ENCODE measurements around the gene CHRND.

The CHRND gene

GRCh38 chr2:232487385-232488096 lies 38.4 kb upstream of the CHRND start, which contains the start of gene ECEL1:
ECEL1 (minus strand) TSS chr2:232487834; CDS start chr2:232486653, 1,181 bp downstream.
- DNase-seq (ENCODE audit: low read depth, low spot score) = no peak

DNA sequence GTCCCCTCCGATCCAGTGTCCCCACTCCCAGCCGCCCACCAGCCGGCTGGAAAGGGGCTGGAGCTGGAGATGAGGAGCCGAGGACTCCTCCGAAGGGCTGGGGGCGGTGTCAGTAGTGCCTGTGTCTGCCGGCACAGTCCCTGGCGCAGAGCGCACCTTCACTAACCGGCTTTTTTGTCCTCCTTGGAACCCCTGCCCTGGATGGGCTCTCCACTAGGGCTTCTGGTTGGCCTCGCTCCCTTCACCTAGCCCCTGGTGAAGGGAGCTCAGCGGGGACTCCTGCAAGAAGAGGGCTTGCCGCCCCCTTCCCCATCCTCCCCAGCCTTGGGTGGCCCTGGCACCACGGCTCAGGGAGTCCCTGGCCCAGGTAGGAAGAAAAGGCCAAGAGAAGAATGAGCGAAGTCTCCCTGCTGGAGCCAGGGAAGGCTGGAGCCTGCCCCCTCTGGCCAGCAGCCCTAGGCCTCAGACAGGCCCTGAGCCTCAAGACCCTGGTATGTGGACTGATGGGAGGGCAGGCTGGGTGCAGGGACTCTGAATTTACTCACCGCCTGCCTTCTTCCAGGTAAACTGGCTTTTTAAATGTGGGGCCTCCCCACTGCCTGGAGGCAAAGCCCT lies 37.8 kb upstream of the CHRND start:
- DNase-seq (ENCODE audit: low read depth, low spot score) = no peak

GRCh38 chr2:232488721-232489300 lies 37.1 kb upstream of the CHRND start:
- no peak for DNase-seq (ENCODE audit: low read depth, low spot score)

DNA sequence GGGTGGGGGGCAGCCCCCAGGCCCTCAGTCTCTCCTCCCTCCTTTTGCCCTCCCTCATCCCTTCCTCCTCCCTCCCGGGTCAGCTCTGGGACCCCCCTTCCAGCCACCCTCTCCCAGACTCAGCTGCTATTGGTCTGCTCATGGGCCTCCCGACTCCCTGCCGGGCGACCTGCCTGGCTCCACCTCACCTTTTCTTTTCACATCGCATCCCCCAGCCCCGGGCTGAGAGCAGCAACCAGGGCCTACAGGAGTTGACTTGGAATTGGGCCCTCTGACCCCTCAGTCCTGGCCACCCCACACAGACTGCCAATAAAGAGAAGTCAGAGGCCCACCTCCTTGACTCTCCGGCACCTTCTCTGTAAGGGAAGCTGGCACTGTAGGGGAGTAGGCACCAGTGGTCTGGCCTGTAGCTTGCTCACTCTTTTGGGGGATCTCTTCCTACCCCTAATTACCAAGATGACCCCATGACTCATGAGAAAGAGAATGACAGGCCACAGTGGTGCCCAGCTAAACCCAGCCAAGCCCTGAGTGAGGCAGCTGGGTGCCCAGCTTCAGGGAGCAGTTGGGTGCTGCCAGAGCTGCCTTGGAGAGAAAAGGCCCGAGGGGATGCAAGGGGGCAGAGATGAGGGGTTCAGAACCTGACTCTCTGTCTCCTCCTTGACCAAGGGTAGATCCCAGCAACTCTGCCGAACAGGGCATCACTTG lies 36.3 kb upstream of the CHRND start:
- no peak for DNase-seq (ENCODE audit: low read depth, low spot score)

DNA sequence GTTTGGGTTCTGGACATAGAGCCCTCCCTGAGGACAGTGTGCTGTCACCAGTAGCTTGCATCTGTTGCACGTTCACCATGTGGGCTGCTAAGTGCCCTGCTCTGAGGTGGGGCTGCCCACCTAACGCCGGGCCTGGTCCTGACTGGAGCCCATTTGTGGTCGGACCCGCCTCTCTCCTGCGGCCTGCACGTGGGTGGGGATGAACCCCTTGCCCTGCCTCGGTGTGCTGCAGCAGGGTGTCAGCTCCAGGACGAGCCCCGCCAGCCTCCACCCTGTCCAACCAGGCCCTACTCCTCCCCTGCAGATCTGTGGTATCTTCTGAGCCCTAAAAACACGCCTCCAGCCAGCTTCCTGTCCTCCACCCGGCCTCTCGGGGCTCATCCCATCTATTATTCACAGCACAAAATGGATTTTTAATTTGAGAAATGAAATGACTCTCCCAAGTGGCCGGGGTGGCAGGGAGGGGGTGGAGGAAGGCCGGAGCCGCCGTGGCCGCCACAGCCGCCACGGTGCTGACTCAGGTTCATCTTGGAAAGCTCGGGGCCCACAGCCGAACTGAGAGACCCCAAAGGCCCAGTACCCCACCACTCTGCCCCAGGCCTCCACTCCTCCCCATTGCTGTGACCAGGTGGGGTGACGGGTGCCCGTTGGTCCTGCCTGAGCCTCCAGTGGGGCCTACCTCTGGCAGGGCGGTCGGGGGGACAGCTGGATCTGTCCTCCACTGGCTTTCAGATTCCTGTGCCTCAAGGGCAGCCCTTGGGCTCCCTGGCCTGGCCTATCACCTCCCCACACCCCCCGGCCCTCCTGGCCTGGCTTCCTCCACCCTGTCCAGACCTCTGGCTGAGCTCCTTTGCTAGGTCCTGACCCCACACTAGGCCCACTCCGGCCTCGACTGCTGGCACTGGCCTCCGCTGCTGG lies 35.5 kb upstream of the CHRND start:
- DNase-seq (ENCODE audit: low read depth, low spot score) = no peak

GRCh38 chr2:232491139-232491780 lies 34.7 kb upstream of the CHRND start:
- no peak for DNase-seq (ENCODE audit: low read depth, low spot score)

DNA sequence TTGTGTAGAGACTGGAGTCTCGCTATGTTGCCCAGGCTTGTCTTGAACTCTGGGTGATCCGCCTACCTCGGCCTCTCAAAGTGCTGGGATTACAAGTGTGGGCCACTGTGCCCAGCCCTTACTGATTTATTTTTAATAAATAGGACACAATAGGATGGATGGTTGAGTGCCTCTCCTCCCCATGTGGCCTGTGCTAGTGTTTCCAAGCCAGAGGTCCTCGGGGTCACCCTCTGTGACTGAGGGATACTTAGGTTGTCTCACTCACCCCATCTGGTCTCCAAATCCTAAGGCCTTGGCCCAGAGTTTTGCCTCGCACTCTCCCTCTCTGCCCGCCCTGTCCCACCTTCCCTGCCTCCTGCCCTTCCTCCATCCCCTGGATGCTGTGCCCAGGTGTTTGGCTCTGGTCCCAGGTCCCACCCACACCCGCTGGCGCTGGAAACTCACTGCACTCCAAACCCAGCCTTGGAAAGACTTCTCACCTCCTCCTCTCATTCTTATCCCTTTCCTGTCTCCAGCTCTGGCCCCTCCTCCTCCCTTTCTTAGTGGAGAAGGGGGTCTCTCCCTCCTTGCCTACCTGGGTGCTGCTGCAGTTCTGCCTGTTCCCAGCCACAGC lies 33.6 kb upstream of the CHRND start:
- no peak for DNase-seq (ENCODE audit: low read depth, low spot score)

- no peak for DNase-seq (ENCODE audit: low read depth, low spot score)
These were observed 32.8 kb upstream of the CHRND start for GRCh38 chr2:232492963-232493700.

GRCh38 chr2:232493701-232494474 lies 32.1 kb upstream of the CHRND start:
- DNase-seq (ENCODE audit: low read depth, low spot score) = no peak

DNA sequence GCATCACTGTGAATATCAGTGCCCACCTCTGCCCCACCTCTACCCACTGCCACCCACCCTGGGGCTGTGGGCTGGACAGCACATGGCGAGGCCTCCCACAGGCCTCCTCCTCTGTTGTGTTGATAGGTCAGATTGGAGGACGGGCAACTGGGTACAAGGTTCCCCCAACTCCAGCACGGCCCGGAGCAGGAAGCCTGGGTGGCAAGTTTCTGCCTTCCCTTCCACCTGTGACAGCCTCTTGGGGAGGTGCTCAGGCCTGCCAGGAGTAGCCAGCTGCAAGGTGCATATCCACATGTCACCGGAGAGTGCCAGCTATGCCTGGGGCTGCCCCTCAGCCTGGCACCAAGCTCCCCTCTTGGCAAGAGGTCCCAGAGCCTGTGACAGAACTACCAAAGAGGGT lies 31.4 kb upstream of the CHRND start:
- no peak for DNase-seq (ENCODE audit: low read depth, low spot score)

DNA sequence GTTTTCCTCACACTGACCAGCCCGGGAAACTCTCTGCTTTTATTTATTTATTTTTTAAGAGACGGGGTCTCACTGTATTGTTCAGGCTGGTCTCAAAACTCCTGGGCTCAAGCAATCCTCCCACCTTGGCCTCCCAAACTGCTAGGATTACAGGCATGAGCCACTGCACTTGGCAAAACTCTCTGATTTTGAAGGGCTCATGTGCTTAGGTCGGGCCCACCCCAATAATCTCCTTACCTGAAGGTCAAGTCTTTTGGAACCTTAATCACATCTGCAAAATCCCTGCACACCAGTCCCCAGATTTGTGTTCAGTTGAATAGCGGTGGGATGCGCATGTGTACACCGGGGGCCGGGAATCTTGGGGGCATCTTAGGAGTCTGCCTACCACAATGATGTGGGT lies 30.7 kb upstream of the CHRND start:
- no peak for DNase-seq (ENCODE audit: low read depth, low spot score)

- no peak for DNase-seq (ENCODE audit: low read depth, low spot score)
These were observed 29.3 kb upstream of the CHRND start for GRCh38 chr2:232496501-232497270.

DNA sequence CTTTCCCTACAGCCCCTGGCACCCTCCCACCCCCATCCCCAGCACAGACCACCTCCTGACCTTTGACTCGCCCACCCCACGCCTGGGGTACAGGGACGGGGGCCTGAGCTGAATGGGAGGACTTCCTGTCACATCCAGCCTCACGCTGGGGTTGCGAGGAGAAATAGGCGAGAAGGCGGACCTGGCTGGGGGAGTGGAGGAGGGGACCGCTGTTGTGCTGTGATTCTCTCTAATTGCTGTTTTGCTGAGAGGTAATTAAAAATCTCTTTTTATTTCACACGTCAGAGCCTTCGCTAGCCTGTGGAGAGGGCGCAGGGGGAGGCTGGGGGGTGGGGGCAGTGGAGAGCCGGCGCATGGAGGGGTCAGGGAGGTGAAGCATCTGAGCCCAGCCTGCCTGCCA lies 28.6 kb upstream of the CHRND start:
- DNase-seq (ENCODE audit: low read depth, low spot score) = no peak

GRCh38 chr2:232498452-232498851 lies 27.5 kb upstream of the CHRND start:
- no peak for DNase-seq (ENCODE audit: low read depth, low spot score)

- DNase-seq (ENCODE audit: low read depth, low spot score) = no peak
These were observed 24.6 kb upstream of the CHRND start for GRCh38 chr2:232501331-232501771.

DNA sequence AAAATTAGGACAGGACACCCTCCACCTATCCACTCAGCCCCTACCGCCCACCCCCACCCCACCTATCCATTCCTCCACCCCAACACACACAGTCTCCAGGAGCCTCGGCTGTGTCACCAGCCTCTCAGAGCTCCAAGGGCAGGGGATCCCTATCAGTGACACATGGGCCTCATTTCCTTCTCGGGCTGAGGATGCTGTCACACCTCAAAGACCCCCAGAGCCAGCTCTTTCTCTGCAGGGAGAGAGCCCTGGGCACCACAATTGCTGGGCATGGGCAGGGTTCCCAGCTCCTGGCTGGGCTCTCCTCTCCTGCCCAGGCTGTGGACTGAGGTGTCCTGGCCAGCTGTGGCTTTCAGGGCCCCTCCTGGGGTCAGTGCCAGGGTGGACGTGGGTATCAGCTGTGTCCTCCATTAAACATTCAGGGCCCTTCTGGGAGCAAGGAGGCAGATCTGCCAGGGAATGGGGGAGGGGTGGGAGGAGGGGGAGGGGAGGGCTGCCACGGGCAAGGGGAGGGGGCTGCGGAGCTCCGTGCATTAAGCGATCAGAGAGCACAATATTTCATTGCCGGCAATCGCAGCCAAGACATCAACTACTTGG lies 24.1 kb upstream of the CHRND start:
- DNase-seq (ENCODE audit: low read depth, low spot score) = no peak

- no peak for DNase-seq (ENCODE audit: low read depth, low spot score)
These were observed 23.4 kb upstream of the CHRND start for GRCh38 chr2:232502511-232502910.

All from brain pericyte (primary cell).